HG03280 (cell line): ENCODE data around the gene HLX.

Experiments
- ATAC-seq: cut with Tn5 transposase; IDR thresholded peaks from one replicate; pipeline ENCODE4 v1.9.1; 2021; ENCODE audit warnings: mild to moderate bottlenecking, moderate library complexity; ENCODE audit not compliant: unreplicated experiment

HLX gene

GRCh38 chr1:220921498-220921897, 42.3 kb downstream of the HLX start:
- no peak for ATAC-seq

GRCh38 chr1:220921971-220922635, 42.9 kb downstream of the HLX start:
- no peak for ATAC-seq

GRCh38 chr1:220922951-220923350, 43.7 kb downstream of the HLX start:
- no peak for ATAC-seq

DNA sequence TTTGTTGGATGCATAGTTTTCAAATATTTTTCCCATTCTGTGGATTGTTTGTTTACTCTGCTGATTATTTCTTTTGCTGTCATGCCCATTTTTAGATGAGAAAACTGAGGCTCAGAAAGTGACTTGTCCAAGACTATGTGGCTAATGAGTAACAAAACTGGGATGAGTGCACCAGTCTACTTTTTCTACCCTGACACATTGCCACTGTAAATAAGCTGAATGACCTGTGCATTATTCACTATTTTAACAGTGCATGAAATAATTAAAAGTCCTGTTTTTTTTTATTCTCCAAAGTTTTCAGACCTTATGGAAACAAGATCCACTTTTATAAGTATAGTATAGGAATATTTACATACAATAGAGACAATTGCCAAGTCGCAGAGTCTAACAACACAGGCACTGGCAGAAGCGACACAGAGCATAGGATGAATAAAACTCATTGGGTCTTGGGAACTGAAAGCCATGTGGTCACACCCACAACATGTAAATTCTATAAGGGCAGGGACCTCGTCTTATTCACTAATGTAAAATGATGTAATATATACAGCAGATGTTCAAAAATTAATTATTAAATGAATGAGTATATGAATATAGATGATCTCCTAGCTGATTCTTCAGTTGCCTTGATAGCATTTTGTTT, 45.2 kb downstream of the HLX start:
- no peak for ATAC-seq

DNA sequence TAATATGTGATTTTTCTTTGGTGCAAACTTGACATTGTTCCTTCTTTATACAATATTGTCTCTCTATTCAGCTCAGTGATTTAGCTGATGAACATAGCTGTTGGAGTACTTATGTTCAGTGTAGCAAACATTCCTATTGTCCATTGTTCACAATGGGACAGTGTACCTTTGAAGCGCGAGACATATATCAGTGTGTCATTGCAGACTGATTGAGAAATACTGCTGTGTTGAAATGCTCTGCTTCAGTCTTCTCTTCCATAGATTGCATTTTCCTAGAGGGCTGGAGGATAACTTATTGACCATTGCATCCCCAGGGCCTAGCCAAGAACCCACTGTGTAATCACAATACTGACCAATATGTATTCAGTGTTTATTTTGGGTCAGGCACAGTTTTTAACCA, 46.5 kb downstream of the HLX start:
- ATAC-seq, result no peak

DNA sequence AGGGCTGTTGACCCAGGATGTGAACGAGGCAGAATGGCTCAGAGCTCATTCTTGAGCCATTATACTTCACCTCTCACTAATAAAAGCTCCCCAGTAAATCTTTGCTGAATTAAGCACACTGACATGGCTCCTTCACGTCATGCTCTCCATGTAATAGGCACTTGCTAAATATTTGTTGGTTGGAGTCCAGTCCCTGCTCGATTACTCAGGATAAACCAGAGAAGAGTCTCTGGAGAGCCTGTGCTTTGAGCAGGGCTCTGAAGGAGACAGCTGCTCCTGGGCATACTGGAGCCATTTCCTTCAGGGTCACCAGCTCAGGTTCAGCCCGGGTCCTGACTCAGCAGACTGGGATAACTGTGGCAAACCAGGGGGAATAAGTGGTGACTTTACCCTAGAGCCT, 46.9 kb downstream of the HLX start:
- ATAC-seq, result no peak

DNA sequence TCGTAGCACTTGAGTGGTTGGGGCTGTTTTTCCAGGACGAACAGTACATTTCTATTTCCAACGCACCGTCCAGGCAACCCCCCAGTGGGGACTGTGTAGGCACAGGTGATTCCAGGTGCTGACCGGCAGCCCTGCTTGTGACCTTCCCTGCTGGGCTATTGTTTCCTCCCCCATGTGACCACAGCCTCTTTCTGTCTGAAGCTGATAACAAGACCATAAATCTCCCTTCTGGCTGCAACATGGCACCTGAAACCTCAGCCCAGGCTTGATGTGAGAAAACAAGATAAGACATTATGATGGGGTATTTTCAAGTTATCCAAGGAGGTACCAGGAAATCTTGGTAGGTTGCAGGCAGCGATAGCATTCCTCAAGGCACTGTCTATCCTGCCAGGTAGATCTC, 48.2 kb downstream of the HLX start:
- ATAC-seq, result no peak

DNA sequence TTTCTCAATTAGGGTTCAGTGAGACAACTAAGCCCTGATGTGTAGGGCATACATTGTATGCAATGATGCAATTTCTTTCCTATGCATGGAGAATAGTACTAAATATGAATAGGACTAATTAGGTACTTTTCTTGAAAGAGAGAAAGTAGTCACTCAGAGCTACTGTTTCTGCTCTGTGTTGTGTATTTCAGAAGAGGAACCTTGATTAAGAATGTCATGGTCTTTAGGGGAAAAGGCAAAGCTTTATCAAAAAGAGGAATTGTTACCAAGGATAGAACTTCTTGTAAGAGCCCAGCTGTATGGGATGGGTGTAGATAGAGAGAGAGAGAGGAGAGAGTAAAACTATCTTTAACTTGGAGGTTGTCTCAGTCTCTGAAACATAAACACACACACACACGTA, 49.1 kb downstream of the HLX start:
- ATAC-seq, result no peak

GRCh38 chr1:220928725-220929300, 49.6 kb downstream of the HLX start:
- ATAC-seq, result no peak

GRCh38 chr1:220929304-220929703, 50.1 kb downstream of the HLX start:
- no peak for ATAC-seq
